Measurements from ENCODE around the gene LAT. TPM values are rescaled to one million over a fixed set of nuclear protein-coding genes. Genes with fewer than 3 reads are reported as not detected.
"Not testable (repeated sequence)": the region's sequence is repeated elsewhere in the genome, so short reads cannot be mapped to it uniquely, and the experiment has no call there.

LAT gene
- total RNA-seq, 2 experiments from 2014 or later, result 288 to 297 TPM

DNA sequence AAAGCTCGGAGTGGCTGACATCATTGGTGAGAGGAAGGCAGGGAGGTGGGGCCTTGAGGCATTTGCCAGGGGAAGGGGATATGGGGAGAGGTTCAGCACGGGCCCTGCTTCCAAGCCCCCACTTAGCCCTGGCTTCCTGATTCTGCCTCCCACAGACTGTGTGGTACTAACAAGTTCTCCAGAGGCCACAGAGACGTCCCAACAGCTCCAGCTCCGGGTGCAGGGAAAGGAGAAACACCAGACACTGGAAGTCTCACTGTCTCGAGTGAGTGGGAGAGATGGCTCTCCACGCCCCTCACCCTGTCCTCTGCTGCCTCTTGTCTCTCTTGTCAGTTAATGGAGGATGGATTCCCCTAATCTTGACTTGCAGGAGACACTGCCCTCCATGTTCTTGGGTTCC lies 26.0 kb upstream of the LAT start:
- H3K9me3 Mint-ChIP-seq, result no peaks in the 10 kb centered on the region
- H3K4me1 Mint-ChIP-seq, result peaks cover 11% of the 10 kb centered on the region
- POLR2A ChIA-PET, result no interaction called here
- DNase-seq (no peak), ATAC-seq (ENCODE audit: low read depth) (no peak)
- H3K4me3 Mint-ChIP-seq, result no peak overlapping the region
- H3K36me3 Mint-ChIP-seq, result peaks cover 37% of the 10 kb centered on the region
- H3K27me3 Mint-ChIP-seq, result no peaks in the 10 kb centered on the region
- no peak overlapping the region for H3K27ac Mint-ChIP-seq

DNA sequence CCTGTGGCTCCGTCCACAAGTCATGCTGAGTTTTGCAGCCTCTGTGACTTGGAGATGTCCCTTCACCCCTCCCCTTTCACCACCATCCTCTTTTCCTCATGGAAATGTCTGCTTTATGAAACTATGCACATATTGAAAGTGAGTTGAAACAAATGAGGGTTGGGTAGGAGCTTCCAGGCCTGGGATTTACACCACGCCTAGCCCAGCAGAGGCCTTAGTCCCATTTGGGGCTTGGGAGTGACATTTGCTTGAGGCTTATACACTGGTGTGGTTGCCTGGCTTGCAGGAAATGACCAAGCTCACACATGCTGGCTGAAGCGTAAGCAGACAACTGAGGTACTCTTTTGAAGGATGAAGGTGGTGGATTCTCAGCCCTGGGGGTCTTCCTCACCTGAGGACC lies 20.8 kb upstream of the LAT start:
- Mint-ChIP-seq H3K4me1 (peaks cover 2% of the 10 kb centered on the region), H3K4me3 (no peak overlapping the region), H3K27me3 (no peaks in the 10 kb centered on the region), H3K27ac (no peak overlapping the region), H3K9me3 (no peaks in the 10 kb centered on the region), H3K36me3 (peaks cover 29% of the 10 kb centered on the region)
- no peak for ATAC-seq (ENCODE audit: low read depth)
- DNase-seq, result no peak
- POLR2A ChIA-PET, result no interaction called here

DNA sequence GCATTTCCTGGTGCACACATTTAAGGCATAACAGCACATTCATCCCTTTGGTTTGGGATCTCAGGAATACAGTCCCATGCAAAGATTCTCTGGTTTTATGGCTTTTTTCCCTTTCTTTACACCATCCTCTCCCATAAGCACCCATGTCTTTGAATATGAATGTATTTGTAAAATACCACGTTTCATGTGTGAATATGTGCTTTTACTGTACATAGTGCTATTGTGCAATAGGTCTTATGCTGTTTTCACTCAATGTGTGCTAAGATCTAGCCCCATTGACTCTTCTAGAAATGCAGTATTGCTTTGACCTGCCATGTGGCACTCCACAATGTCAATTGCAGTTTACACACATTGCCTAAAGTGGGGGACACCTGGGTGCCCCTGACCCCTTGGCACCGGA lies 20.4 kb upstream of the LAT start:
- Mint-ChIP-seq H3K27ac (no peak overlapping the region), H3K4me1 (peaks cover 2% of the 10 kb centered on the region), H3K4me3 (no peak overlapping the region), H3K27me3 (no peaks in the 10 kb centered on the region), H3K36me3 (peaks cover 26% of the 10 kb centered on the region), H3K9me3 (no peaks in the 10 kb centered on the region)
- no peak for ATAC-seq (ENCODE audit: low read depth)
- no peak for DNase-seq
- POLR2A ChIA-PET, result no interaction called here

- POLR2A ChIA-PET, result interaction anchor here (0.6 to 1.0 kb wide), 3 partner anchors 15 to 17 kb away, joined by 3 to 5 read pairs (median 4); no protein-coding TSS in a partner anchor
- H3K9me3 Mint-ChIP-seq, result no peaks in the 10 kb centered on the region
- ATAC-seq (ENCODE audit: low read depth) (no peak), DNase-seq (no peak)
- H3K4me3 Mint-ChIP-seq, result no peak overlapping the region
- H3K4me1 Mint-ChIP-seq, result peaks cover 2% of the 10 kb centered on the region
- no peaks in the 10 kb centered on the region for H3K27me3 Mint-ChIP-seq
- peaks cover 18% of the 10 kb centered on the region for H3K36me3 Mint-ChIP-seq
- H3K27ac Mint-ChIP-seq, result no peak overlapping the region
Observed at GRCh38 chr16:28967156-28967555, 17.7 kb upstream of the LAT start.

GRCh38 chr16:28969696-28970095 lies 15.2 kb upstream of the LAT start:
- H3K4me3 Mint-ChIP-seq, H3K27ac Mint-ChIP-seq: not testable (repeated sequence)

DNA sequence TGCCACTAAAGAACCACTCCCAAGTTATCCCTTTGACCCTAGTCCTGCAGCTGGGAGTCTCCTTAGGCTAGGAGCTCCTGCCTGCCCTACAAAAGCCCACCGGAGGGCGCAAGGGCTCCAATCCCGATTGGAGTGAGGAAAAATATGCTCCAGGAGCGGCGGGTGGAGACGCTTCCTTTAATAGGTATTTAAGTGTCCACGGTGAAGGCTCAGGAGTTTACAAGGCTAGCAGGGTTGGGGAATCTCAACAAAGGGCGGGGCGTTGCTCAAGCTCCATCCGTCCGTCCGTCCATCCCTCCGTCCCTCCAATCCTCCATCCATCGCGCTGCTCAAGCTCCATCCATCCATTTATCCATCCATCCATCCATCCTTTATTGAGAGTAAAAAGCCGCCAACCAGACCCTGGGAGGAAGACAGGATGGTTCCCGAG lies 10.8 kb upstream of the LAT start:
- POLR2A ChIA-PET, result interaction anchor here (0.6 to 6.2 kb wide), 9 partner anchors 13 to 490 kb away, joined by 3 to 62 read pairs (median 4); partner anchors contain the start of genes ATXN2L and LAT
- Mint-ChIP-seq H3K36me3 (peaks cover 3% of the 10 kb centered on the region), H3K4me1 (peaks cover 23% of the 10 kb centered on the region), H3K27ac (peak overlapping the region; percentile 88), H3K9me3 (no peaks in the 10 kb centered on the region), H3K4me3 (peak overlapping the region; percentile 97), H3K27me3 (no peaks in the 10 kb centered on the region)
- DNase-seq (no peak), ATAC-seq (ENCODE audit: low read depth) (peak; percentile 4)

More at GRCh38 chr16:28969696-28970095, 15.2 kb upstream of the LAT start:
- H3K9me3 Mint-ChIP-seq; ATAC-seq (ENCODE audit: low read depth); H3K36me3 Mint-ChIP-seq; H3K27me3 Mint-ChIP-seq; H3K4me1 Mint-ChIP-seq; DNase-seq: not testable (repeated sequence)
- POLR2A ChIA-PET, result interaction anchor here (1.0 kb wide), 1 partner anchor 146 kb away, joined by 4 read pairs; no protein-coding TSS in a partner anchor

- peaks cover 3% of the 10 kb centered on the region for H3K36me3 Mint-ChIP-seq
- H3K27ac Mint-ChIP-seq, result peak within 1 kb of the TSS; percentile 88
- peaks cover 23% of the 10 kb centered on the region for H3K4me1 Mint-ChIP-seq
- peak within 1 kb of the TSS; percentile 97 for H3K4me3 Mint-ChIP-seq
- POLR2A ChIA-PET, result interaction anchor here (0.7 to 6.2 kb wide), 8 partner anchors 12 to 152 kb away, joined by 3 to 62 read pairs (median 4); partner anchors contain the start of genes ATXN2L, LAT and RABEP2
- peak; percentile 94 for DNase-seq
- no peaks in the 10 kb centered on the region for H3K27me3 Mint-ChIP-seq
- H3K9me3 Mint-ChIP-seq, result no peaks in the 10 kb centered on the region
- peak; percentile 95 for ATAC-seq (ENCODE audit: low read depth)
Observed at GRCh38 chr16:28974437-28975157, 10.3 kb upstream of the LAT start, which contains the start of gene SPNS1. Gene SPNS1, plus strand, starts transcription at chr16:28974778. Its CDS starts 374 bp downstream, at chr16:28975152.

GRCh38 chr16:28975158-28975599 lies 9.7 kb upstream of the LAT start:
- POLR2A ChIA-PET, result interaction anchor here (1.0 to 6.2 kb wide), 3 partner anchors 12 to 50 kb away, joined by 3 to 62 read pairs (median 3); partner anchors contain the start of genes LAT and RABEP2
- H3K27ac Mint-ChIP-seq, result peak overlapping the region; percentile 88
- peaks cover 21% of the 10 kb centered on the region for H3K4me1 Mint-ChIP-seq
- ATAC-seq (ENCODE audit: low read depth) (peak; percentile 13), DNase-seq (no peak)
- no peaks in the 10 kb centered on the region for H3K27me3 Mint-ChIP-seq
- H3K36me3 Mint-ChIP-seq, result peaks cover 3% of the 10 kb centered on the region
- no peaks in the 10 kb centered on the region for H3K9me3 Mint-ChIP-seq
- H3K4me3 Mint-ChIP-seq, result peak overlapping the region; percentile 97

- no peak for DNase-seq
- peaks cover 4% of the 10 kb centered on the region for H3K9me3 Mint-ChIP-seq
- H3K27me3 Mint-ChIP-seq, result no peaks in the 10 kb centered on the region
- H3K36me3 Mint-ChIP-seq, result peaks cover 27% of the 10 kb centered on the region
- peak overlapping the region; percentile 80 for H3K27ac Mint-ChIP-seq
- POLR2A ChIA-PET, result interaction anchor here (0.6 to 6.2 kb wide), 2 partner anchors 9 to 103 kb away, joined by 3 to 62 read pairs; partner anchors contain the start of gene LAT
- ATAC-seq (ENCODE audit: low read depth), result no peak
- H3K4me3 Mint-ChIP-seq, result no peak overlapping the region
- H3K4me1 Mint-ChIP-seq, result peaks cover 21% of the 10 kb centered on the region
Observed at GRCh38 chr16:28977703-28978662, 6.9 kb upstream of the LAT start.

DNA sequence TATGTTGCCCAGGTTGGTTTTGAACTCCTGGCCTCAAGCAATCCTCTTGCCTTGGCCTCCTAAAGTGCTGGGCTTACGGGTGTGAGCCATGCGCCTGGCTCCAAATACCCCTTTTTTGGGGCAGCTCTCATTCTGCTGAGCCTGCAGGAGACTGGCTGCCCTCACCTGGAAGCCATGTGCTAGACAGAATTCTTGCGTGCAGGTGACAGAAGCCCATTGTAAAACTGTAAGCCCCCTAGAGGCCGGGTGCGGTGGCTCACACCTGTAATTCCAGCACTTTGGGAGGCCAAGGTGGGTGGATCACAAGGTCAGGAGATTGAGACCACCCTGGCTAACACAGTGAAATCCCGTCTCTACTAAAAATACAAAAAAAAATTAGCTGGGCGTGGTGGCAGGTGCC lies 4.5 kb upstream of the LAT start:
- Mint-ChIP-seq H3K36me3 (peaks cover 40% of the 10 kb centered on the region), H3K4me1 (peaks cover 29% of the 10 kb centered on the region)
- H3K9me3 Mint-ChIP-seq; DNase-seq; H3K4me3 Mint-ChIP-seq; POLR2A ChIA-PET; H3K27me3 Mint-ChIP-seq; H3K27ac Mint-ChIP-seq; ATAC-seq (ENCODE audit: low read depth): not testable (repeated sequence)

GRCh38 chr16:28980929-28981328 lies 3.9 kb upstream of the LAT start:
- ATAC-seq (ENCODE audit: low read depth), result no peak
- Mint-ChIP-seq H3K36me3 (peaks cover 45% of the 10 kb centered on the region), H3K4me3 (no peak overlapping the region), H3K27me3 (no peaks in the 10 kb centered on the region), H3K27ac (no peak overlapping the region), H3K4me1 (peaks cover 23% of the 10 kb centered on the region), H3K9me3 (peaks cover 4% of the 10 kb centered on the region)
- DNase-seq, result no peak
- POLR2A ChIA-PET, result interaction anchor here (0.9 kb wide), 1 partner anchor 27 kb away, joined by 3 read pairs; no protein-coding TSS in a partner anchor

GRCh38 chr16:28981517-28981916 lies 3.3 kb upstream of the LAT start:
- no peaks in the 10 kb centered on the region for H3K27me3 Mint-ChIP-seq
- H3K27ac Mint-ChIP-seq, result peak overlapping the region; percentile 34
- POLR2A ChIA-PET, result interaction anchor here (0.9 kb wide), 1 partner anchor 26 kb away, joined by 3 read pairs; no protein-coding TSS in a partner anchor
- DNase-seq (peak; percentile 56), ATAC-seq (ENCODE audit: low read depth) (no peak)
- H3K36me3 Mint-ChIP-seq, result peaks cover 51% of the 10 kb centered on the region
- peaks cover 4% of the 10 kb centered on the region for H3K9me3 Mint-ChIP-seq
- H3K4me1 Mint-ChIP-seq, result peaks cover 18% of the 10 kb centered on the region
- H3K4me3 Mint-ChIP-seq, result no peak overlapping the region

GRCh38 chr16:28982418-28982817 lies 2.4 kb upstream of the LAT start:
- no peak for DNase-seq
- Mint-ChIP-seq H3K36me3 (peaks cover 55% of the 10 kb centered on the region), H3K27ac (no peak overlapping the region), H3K4me1 (peaks cover 19% of the 10 kb centered on the region), H3K27me3 (no peaks in the 10 kb centered on the region), H3K9me3 (peaks cover 5% of the 10 kb centered on the region), H3K4me3 (no peak overlapping the region)
- POLR2A ChIA-PET, result interaction anchor here (0.6 to 1.0 kb wide), 2 partner anchors 15 to 26 kb away, joined by 3 read pairs; no protein-coding TSS in a partner anchor
- ATAC-seq (ENCODE audit: low read depth), result no peak

Measured in activated naive CD8-positive, alpha-beta T cell treated with anti-CD3 and anti-CD28 coated beads, Interleukin-2, amount 10 ng/mL, durations not matched to agents 7 days and 5 days (primary cell).